Suprapubic skin (tissue), 4 donors: ENCODE data around the gene HELZ2. TPM values are rescaled to one million over a fixed set of nuclear protein-coding genes. Genes with fewer than 3 reads are reported as not detected.

Source experiments
- DNase-seq, 2 donors: peaks; one replicate each; pipeline ENCODE4 v3.0.0-alpha.2; 2019; ENCODE audit warnings: low spot score in 2 of 2
- H3K27ac ChIP-seq: fragments of 200-600 bp; sonication (generic); one replicate; pipeline ENCODE4 v1.5.1; 2019
- H3K27me3 ChIP-seq: fragments of 200-600 bp; sonication (generic); one replicate; pipeline ENCODE4 v1.5.1; 2019
- H3K36me3 ChIP-seq: fragments of 200-600 bp; sonication (generic); one replicate; pipeline ENCODE4 v1.5.1; 2019
- H3K4me1 ChIP-seq: fragments of 200-600 bp; sonication (generic); one replicate; pipeline ENCODE4 v1.5.1; 2019
- H3K4me3 ChIP-seq: fragments of 200-600 bp; sonication (generic); one replicate; pipeline ENCODE4 v1.5.1; 2019; ENCODE audit warnings: mild to moderate bottlenecking
- H3K9me3 ChIP-seq: fragments of 200-600 bp; sonication (generic); one replicate; pipeline ENCODE4 v1.5.1; 2019
- EP300 ChIP-seq: sonication (generic); formaldehyde crosslinking; IDR thresholded peaks from one replicate; pipeline ENCODE4 v1.6.1; 2017; ENCODE audit warnings: antibody characterized with exemption
- POLR2A ChIP-seq, 2 donors: fragments of 450-650 bp; IDR thresholded peaks; one replicate each; pipeline ENCODE4 v1.6.1; 2017; ENCODE audit warnings: antibody characterized with exemption in 2 of 2, mild to moderate bottlenecking in 2 of 2, moderate library complexity in 2 of 2
- POLR2AphosphoS5 ChIP-seq, 3 donors: sonication (generic); formaldehyde crosslinking; IDR thresholded peaks; one replicate each; pipeline ENCODE4 v1.6.1; 2017; ENCODE audit warnings: antibody characterized with exemption in 3 of 3
- WGBS: methylation state at CpG from one replicate; pipeline ENCODE4 v1.1.5; 2018; 5-methylcytosine and 5-hydroxymethylcytosine counted together
- total RNA-seq, 4 donors: library from RNA; depleted of rRNA; stranded (reverse); fragments of >200 nt; gene quantifications; one replicate each; pipeline ENCODE4 v1.1.0, GENCODE V29; 2016
- TF ChIP-seq, protein P1 (sequence below), 2 donors: fragments of 200-600 bp in 1 of 2; fragments of 450-650 bp in 1 of 2; sonication (generic) in 1 of 2; IDR thresholded peaks; one replicate each; pipeline ENCODE4 v1.5.1; 2016 to 2019; ENCODE audit warnings: antibody characterized with exemption in 2 of 2, mild to moderate bottlenecking in 1 of 2, moderate library complexity in 1 of 2

Gene HELZ2
- total RNA-seq, 4 donors from 2014 or later: 22.8 to 36.6 (median 31.8) TPM

DNA sequence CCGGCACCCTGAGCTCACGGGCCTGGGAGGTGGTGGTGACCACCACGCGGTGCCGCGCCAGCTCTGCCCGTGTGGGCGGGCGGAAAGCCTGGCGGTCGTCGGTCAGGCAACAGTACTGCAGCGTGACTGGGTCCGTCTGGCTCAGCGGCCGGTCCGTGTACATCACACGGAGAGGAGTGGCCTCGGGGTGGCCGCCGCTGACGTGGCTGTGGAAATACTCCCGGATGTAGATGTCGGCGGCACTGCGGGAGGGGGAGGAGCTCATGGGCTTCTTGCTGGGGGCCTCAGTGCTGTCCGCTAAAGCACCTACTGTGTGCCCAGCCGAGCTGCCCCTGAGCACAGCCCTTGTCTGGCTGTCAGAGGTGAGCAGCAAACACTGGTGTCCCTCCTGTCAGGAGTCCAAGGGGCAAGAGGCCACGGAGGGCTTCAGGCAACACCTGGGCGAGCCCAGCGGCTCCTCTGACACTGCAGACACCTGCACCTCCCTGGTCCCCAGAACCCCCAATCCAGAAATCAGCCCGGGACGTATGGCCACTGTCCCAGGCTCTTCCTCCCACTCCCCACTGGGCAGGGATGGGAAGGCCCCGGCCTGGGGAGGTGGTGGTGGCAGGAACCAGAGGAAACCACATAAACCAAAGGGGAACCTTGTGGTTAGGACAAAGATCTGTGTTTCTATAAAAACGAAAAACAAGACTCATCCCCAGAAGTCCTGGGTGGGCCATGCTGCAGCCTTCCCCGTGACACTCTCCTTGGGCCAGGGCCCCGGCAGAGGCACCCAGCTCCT lies 6.5 kb downstream of the HELZ2 start:
- Histone ChIP-seq H3K27me3 (no peaks in the 10 kb centered on the region), H3K4me1 (peaks cover 3% of the 10 kb centered on the region), H3K9me3 (no peaks in the 10 kb centered on the region), H3K27ac (no peak overlapping the region), H3K4me3 (no peak overlapping the region), H3K36me3 (peaks cover 41% of the 10 kb centered on the region)
- no peak for TF ChIP-seq POLR2AphosphoS5 (IDR thresholded peaks at IDR 0.05)
- DNase-seq: no peak
- WGBS: 85% methylated on average over 29 of the region's 37 CpGs

DNA sequence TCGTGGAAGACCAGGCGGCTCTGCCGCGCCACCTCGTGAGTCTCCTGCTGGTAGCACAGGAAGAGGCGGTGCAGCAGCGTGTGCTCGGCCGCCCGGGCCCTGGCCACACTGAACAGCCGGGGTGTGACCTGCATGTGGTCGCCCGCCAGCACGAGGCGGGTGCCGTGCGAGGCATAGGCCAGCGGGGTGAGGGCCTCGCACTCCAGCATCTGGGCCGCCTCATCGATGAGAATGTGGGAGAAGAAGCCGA lies 7.0 kb downstream of the HELZ2 start:
- Histone ChIP-seq H3K9me3 (no peaks in the 10 kb centered on the region), H3K4me3 (no peak overlapping the region), H3K4me1 (peaks cover 3% of the 10 kb centered on the region), H3K27ac (no peak overlapping the region), H3K27me3 (no peaks in the 10 kb centered on the region), H3K36me3 (peaks cover 46% of the 10 kb centered on the region)
- DNase-seq: no peak
- TF ChIP-seq EP300 (no peak), POLR2A (IDR thresholded peaks at IDR 0.05) (no peak), POLR2AphosphoS5 (IDR thresholded peaks at IDR 0.05) (no peak)
- TF ChIP-seq, protein P1, sequence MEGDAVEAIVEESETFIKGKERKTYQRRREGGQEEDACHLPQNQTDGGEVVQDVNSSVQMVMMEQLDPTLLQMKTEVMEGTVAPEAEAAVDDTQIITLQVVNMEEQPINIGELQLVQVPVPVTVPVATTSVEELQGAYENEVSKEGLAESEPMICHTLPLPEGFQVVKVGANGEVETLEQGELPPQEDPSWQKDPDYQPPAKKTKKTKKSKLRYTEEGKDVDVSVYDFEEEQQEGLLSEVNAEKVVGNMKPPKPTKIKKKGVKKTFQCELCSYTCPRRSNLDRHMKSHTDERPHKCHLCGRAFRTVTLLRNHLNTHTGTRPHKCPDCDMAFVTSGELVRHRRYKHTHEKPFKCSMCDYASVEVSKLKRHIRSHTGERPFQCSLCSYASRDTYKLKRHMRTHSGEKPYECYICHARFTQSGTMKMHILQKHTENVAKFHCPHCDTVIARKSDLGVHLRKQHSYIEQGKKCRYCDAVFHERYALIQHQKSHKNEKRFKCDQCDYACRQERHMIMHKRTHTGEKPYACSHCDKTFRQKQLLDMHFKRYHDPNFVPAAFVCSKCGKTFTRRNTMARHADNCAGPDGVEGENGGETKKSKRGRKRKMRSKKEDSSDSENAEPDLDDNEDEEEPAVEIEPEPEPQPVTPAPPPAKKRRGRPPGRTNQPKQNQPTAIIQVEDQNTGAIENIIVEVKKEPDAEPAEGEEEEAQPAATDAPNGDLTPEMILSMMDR (IDR thresholded peaks at IDR 0.05): no peak
- 89% methylated on average over 19 of the region's 22 CpGs for WGBS

DNA sequence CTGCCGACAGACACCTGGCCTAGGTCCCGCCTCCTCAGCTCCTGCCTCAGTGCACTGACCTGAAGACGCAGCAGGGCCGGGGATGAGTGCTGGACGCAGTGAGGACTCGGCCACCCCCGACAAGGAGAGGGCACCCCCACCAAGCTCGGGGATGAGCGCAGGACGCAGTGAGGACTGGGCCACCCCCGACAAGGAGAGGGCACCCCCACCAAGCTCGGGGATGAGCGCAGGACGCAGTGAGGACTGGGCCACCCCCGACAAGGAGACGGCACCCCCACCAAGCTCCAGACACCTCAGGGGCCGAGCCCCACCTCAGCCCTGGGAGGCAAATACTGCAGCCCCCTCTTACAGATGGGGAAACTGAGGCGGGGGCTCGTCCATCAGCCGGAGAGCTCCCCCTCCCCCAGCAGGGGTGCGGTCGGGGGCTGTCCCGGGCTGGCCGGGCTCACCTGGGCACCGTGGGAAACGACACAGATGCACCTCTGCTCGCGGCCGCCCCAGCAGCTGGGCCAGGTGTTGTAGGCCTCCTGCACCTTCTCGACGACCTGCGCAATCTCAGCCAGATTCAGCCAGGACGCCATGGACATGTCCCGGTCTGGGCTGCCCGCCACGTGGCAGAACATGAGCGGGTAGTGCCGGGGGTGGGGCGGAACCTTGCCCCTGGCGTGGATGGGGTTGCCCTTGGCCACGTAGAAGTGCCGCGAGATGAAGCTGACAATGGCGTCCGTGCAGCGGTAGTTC lies 7.5 kb downstream of the HELZ2 start:
- H3K27me3 ChIP-seq: no peaks in the 10 kb centered on the region
- WGBS: 93% methylated on average over 28 of the region's 46 CpGs
- peaks cover 3% of the 10 kb centered on the region for H3K4me1 ChIP-seq
- peaks cover 51% of the 10 kb centered on the region for H3K36me3 ChIP-seq
- no peaks in the 10 kb centered on the region for H3K9me3 ChIP-seq
- DNase-seq: no peak
- TF ChIP-seq, protein P1 (IDR thresholded peaks at IDR 0.05): no peak
- no peak for TF ChIP-seq EP300
- TF ChIP-seq POLR2A (IDR thresholded peaks at IDR 0.05): no peak
- no peak for TF ChIP-seq POLR2AphosphoS5 (IDR thresholded peaks at IDR 0.05)
- no peak overlapping the region for H3K27ac ChIP-seq
- H3K4me3 ChIP-seq: no peak overlapping the region

DNA sequence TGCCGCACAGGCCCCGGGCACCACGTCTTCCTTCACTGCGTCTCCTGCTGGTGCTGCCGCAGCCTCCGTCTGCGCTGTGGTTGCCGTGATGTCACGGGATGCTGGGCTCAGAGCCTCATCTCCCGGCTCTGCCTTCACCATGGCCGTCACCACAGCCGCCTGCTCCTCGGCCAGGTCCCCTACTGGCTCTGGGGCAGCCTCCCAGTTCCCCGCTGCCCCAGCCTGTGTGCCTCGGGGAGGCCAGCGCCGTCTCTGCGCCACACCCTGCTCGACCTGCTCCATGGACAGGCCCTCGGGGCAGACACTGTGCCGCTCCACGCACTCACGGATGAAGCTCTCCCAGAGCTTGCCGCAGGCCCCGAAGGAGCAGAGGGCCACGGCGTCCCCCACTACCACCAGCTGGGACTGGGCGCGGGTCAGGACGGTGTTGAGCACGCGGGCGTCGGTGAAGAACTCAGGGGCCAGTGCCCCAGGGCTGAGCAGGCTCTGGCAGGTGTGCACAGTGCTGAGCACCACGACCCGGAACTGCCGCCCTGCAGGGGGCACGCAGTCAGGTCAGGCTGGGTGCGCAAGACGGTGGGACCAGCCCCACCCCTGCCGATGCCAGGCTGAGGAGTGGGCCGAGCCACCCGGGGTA lies 8.2 kb downstream of the HELZ2 start:
- 96% methylated on average over 24 of the region's 43 CpGs for WGBS
- Histone ChIP-seq H3K27ac (no peak overlapping the region), H3K4me1 (peaks cover 3% of the 10 kb centered on the region), H3K36me3 (peaks cover 59% of the 10 kb centered on the region), H3K9me3 (no peaks in the 10 kb centered on the region), H3K4me3 (no peak overlapping the region), H3K27me3 (no peaks in the 10 kb centered on the region)
- TF ChIP-seq POLR2AphosphoS5 (IDR thresholded peaks at IDR 0.05): no peak
- TF ChIP-seq EP300: no peak
- no peak for TF ChIP-seq POLR2A (IDR thresholded peaks at IDR 0.05)
- TF ChIP-seq, protein P1 (IDR thresholded peaks at IDR 0.05): no peak
- DNase-seq: no peak

DNA sequence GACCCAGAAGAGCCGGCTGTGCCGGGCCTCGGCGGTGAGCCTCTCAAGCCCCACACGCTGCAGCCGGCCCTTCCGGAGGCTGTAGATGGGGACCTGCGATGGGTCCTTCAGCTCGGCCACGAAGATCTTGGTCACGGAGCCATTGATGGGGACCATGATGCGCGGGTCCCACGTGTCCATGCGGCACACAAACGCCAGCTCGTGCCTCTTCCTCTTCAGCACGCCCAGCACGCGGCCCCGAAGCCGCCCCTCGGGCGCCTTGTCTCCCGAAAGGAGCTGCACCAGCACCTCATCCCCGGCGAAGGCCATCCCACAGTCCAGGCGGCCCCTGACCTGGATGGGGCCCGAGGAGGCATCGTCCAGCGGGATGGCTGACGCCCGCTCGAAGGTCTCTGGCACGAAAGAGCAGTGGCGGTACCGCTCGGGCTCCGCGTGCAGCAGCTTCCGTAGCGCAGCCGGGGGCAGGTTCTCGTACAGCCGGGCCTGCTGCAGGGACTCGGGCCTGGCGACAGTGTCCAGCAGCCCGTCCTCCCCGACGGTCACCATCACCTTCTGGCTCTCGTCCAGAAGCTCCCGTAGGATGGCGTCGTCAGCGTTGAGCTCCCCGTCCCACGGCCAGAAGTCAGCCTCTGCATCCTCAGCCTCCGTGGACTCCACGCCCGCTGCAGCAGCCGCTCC lies 8.9 kb downstream of the HELZ2 start:
- WGBS: 93% methylated on average over 44 of the region's 61 CpGs
- Histone ChIP-seq H3K36me3 (peaks cover 65% of the 10 kb centered on the region), H3K27ac (no peak overlapping the region), H3K27me3 (no peaks in the 10 kb centered on the region), H3K4me1 (peaks cover 3% of the 10 kb centered on the region), H3K9me3 (no peaks in the 10 kb centered on the region), H3K4me3 (no peak overlapping the region)
- TF ChIP-seq POLR2AphosphoS5 (IDR thresholded peaks at IDR 0.05) (no peak), EP300 (no peak), POLR2A (IDR thresholded peaks at IDR 0.05) (no peak)
- TF ChIP-seq, protein P1 (IDR thresholded peaks at IDR 0.05): no peak
- DNase-seq: no peak
